Activated CD8-positive, alpha-beta memory T cell treated with anti-CD3 and anti-CD28 coated beads for 36 hours (primary cell): ENCODE results near the gene TMEM175. TPM values are rescaled to one million over a fixed set of nuclear protein-coding genes. Genes with fewer than 3 reads are reported as not detected.

Experiments used
- CTCF ChIA-PET: fragments of 350-600 bp; sonication (Branson Sonifier 250); formaldehyde crosslinking; loops from one replicate; lab custom pipeline; 2021; ENCODE audit warnings: antibody characterized with exemption; lab: Charles Lee
- POLR2A ChIA-PET: fragments of 350-600 bp; sonication (Branson Sonifier 250); formaldehyde crosslinking; loops from one replicate; lab custom pipeline; 2021; ENCODE audit warnings: antibody characterized with exemption; lab: Charles Lee
- total RNA-seq, 2 experiments: library from RNA; stranded (reverse); gene quantifications; one replicate each; pipeline ENCODE4 v1.2.3, GENCODE V29; 2021

Gene TMEM175
- total RNA-seq, 2 experiments from 2014 or later, result 16.9 to 17.3 TPM

DNA sequence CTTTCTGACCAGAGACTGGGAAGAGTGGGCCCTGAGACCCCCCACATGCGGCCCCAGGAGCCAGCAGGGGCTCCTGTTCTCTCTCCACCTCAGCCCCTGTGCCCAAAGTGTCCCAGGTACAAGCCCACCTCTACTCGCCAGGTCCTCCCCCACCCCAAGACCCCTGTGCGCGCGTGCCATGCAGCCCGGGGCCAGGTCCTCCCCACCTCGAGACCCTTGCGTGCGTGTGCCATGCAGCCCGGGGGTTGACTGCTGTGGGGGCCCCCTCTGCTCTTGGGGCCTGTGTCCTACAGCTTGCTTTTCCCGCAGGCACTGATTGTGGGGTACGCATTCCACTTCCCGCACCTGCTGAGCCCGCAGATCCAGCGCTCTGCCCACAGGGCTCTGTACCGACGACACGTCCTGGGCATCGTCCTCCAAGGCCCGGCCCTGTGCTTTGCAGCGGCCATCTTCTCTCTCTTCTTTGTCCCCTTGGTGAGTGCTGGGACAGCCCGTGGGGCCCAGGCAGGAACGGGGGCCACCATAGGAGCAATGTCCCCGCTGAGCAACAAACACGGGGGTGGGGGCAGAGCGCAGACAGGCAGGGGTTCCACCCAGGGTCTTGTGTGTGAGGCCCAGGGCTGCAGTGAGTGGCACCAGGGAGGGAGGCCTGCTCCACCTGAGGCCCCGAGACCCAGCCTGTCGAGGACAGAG lies 20.8 kb downstream of the TMEM175 start:
- ChIA-PET CTCF (no interaction called here), POLR2A (no interaction called here)

DNA sequence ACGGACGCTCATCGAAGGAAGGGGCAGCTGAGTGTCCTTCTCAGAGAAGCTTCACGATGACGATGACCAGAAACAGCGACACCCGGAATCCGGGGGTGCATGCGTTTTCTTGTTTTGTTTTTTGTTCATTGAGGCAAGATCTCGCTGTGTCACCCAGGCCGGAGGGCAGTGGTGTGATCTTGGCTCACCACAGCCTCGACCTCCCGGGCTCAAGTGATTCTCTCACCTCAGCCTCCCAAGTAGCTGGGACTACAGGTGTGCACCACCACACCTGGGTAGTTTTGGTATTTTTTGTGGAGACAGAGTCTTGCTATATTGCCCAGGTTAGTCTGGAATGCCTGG lies 21.3 kb downstream of the TMEM175 start:
- POLR2A ChIA-PET, result no interaction called here
- CTCF ChIA-PET, result no interaction called here

DNA sequence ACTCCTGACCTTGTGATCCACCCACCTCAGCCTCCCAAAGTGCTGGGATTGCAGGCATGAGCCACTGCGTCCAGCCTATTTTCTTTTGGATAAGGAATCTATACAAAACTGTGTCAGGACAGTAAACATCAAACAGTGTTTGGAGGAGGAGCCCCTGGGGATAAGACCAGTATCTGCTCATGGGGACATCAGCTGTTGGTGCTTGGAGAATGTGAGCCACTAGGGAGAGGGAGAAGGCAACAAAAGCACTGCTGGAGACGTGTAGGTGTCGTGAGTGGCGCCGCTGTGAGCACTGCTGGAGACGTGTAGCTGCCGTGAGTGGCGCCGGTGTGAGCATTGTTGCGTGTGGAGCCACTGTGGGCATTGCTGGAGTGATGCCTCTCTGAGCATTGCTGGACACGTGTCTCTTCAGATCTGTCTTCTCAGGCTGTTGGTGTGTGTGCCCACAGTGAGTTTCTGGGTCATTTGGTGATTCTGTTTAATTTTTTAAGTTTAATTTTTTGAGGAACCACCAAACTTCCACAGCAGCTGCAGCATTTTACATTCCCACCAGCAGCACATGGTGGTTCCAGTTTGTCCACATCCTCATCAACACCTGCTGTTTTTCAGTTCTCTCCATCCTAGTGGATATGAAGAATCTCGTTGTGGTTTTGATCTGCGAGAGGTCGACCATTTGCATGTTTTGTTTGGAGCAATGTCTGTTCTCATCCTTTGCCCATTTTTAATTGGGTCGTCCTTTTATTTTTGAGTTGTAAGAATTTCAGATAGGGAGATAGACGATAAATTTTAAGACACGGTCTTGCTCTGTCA lies 22.2 kb downstream of the TMEM175 start:
- CTCF ChIA-PET, result no interaction called here
- POLR2A ChIA-PET, result interaction anchor here (0.7 kb wide), 2 partner anchors 64 to 1997 kb away, joined by 3 to 4 read pairs; no protein-coding TSS in a partner anchor

- ChIA-PET CTCF (no interaction called here), POLR2A (no interaction called here)
These were observed 23.1 kb downstream of the TMEM175 start for GRCh38 chr4:955161-955921.

GRCh38 chr4:955931-956381 lies 23.7 kb downstream of the TMEM175 start:
- ChIA-PET POLR2A (no interaction called here), CTCF (no interaction called here)

DNA sequence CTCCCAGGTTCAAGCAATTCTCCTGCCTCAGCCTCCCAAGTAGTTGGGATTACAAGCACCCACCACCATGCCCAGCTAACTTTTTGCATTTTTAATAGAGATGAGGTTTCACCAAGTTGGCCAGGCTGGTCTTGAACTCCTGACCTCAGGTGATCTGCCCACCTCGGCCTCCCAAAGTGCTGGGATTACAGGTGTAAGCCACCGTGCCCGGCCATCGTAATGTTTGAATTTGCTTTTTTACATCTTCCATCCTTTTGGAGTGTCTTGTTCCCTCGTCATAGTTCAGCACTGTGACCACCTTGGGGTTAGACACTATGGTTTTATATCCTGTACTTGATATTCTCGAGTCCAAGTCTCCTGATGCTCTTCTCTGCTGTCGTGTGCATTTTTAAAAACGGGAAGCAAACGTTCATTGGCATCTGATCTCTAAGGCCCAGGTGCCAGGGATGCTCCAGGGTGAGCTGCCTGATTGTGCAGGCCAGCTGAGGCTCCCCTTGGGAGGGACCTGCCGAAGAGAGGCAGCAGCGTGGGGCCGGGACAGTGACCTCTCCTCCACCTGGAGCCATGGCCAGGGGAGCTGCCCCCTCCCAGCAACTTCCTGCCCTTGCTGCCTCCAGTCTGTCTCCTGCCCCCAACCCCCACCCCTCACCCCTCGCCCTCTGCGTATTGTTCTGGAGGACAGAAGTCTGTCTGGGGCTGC lies 24.4 kb downstream of the TMEM175 start:
- CTCF ChIA-PET, result no interaction called here
- POLR2A ChIA-PET, result no interaction called here

DNA sequence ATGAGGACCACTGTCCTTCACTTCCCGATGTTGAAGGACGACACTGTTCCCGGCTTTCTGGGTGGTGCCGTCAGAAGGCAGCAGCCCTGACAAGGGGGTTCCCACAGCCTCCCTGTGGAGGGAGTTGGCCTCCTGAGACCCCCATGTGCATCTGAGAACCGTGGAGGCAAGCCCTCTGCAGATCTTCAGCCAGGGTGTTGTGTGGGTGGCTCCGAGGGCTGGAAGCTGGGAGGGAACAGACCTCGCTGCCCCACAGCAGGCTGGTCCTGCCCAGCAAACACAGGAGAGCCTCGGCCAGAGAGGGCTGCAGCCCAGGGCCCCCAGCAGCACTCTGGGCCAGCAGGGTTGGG lies 24.9 kb downstream of the TMEM175 start:
- ChIA-PET CTCF (no interaction called here), POLR2A (no interaction called here)

GRCh38 chr4:957581-958313 lies 25.5 kb downstream of the TMEM175 start:
- POLR2A ChIA-PET, result no interaction called here
- CTCF ChIA-PET, result interaction anchor here (0.7 kb wide), 1 partner anchor 879 kb away, joined by 3 read pairs; no protein-coding TSS in a partner anchor

- POLR2A ChIA-PET, result no interaction called here
- CTCF ChIA-PET, result interaction anchor here (0.7 kb wide), 1 partner anchor 879 kb away, joined by 3 read pairs; no protein-coding TSS in a partner anchor
These were observed 26.0 kb downstream of the TMEM175 start for GRCh38 chr4:958314-958665.

- CTCF ChIA-PET, result interaction anchor here (0.7 kb wide), 1 partner anchor 880 kb away, joined by 3 read pairs; no protein-coding TSS in a partner anchor
These were observed 26.6 kb downstream of the TMEM175 start for GRCh38 chr4:958696-959337.

DNA sequence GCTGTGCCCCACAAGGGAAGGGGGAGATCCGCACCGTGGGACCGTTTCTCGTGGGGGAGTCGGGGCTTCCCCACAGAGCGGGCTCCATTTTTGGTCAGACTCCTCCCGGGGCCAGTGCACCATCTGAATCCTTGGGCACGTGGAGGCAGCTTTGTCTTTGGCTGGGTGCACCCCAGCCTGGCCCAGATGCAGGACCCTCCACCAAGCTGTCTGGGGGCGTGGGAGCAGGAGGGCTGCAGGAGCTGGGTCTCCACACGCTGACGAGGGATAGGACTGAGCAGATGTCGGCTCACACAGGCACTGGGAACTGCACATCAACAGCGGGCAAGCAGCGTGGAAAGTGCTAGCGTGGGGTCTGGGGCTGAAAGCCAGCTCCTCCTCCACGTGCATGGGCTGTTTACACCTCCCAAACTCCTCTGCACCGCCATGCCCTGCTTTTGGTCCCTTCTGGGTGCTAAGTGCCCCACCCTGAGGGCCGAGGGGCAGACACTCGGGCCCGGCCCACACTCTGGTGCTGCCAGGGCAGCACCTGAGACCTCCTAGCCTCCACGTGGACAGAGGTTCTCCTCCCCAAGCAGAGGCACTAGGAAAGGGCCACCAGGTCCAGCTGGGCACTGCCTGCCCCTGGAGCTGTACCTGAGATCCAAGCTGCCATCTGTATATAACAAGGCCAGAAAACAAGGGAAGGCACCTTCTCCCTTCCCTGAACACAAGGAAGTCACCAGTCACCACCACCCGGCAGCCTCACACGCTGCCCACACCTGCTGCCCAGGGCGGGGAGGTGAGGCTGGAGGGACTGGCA lies 27.3 kb downstream of the TMEM175 start:
- ChIA-PET CTCF (no interaction called here), POLR2A (no interaction called here)

More at GRCh38 chr4:958696-959337, 26.6 kb downstream of the TMEM175 start:
- POLR2A ChIA-PET, result no interaction called here

DNA sequence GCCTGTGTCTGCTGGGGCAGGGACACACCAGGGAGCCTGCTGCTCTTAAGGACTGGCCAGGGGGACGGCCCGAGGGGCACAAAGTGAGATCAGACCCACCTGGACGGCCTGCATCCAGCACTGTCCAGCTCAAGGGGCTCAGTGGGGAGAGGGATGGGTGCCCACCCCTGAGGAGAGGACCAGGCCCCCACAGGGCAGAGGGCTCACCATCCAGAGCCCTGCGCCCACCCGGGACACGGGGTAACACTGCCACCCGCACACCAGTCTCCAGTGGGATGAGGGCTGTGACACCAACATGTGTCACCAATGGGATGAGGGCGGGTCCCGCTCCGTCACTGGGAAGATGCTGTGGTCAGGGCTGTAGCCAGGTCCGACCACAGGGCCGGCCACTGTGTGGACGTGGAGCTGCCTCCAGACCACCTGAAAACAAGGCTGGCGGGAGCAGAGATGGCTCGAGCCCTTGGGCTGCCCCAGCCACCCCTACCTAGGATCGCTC lies 27.9 kb downstream of the TMEM175 start:
- ChIA-PET CTCF (no interaction called here), POLR2A (no interaction called here)

GRCh38 chr4:960636-961350 lies 28.5 kb downstream of the TMEM175 start:
- POLR2A ChIA-PET, result no interaction called here

GRCh38 chr4:961351-962230 lies 29.3 kb downstream of the TMEM175 start:
- CTCF ChIA-PET, result interaction anchor here (0.6 kb wide), 1 partner anchor 389 kb away, joined by 3 read pairs; no protein-coding TSS in a partner anchor
- POLR2A ChIA-PET, result no interaction called here

More at GRCh38 chr4:960636-961350, 28.5 kb downstream of the TMEM175 start:
- CTCF ChIA-PET, result interaction anchor here (0.6 kb wide), 1 partner anchor 390 kb away, joined by 3 read pairs; no protein-coding TSS in a partner anchor
